Globus pallidus (tissue), 1 donor: ENCODE measurements around the gene PREX1.

ENCODE experiments used
- DNase-seq: peaks from one replicate; pipeline ENCODE4 v3.0.0-alpha.2; 2015; ENCODE audit warnings: low spot score

PREX1 gene

GRCh38 chr20:48680650-48681049 is 147.1 kb downstream of the PREX1 start:
- no peak for DNase-seq

- no peak for DNase-seq
Measured at GRCh38 chr20:48679599-48679998, 148.2 kb downstream of the PREX1 start.

- no peak for DNase-seq
Measured at GRCh38 chr20:48679011-48679410, 148.8 kb downstream of the PREX1 start.

- DNase-seq = no peak
Measured at GRCh38 chr20:48678421-48678820, 149.4 kb downstream of the PREX1 start.

DNA sequence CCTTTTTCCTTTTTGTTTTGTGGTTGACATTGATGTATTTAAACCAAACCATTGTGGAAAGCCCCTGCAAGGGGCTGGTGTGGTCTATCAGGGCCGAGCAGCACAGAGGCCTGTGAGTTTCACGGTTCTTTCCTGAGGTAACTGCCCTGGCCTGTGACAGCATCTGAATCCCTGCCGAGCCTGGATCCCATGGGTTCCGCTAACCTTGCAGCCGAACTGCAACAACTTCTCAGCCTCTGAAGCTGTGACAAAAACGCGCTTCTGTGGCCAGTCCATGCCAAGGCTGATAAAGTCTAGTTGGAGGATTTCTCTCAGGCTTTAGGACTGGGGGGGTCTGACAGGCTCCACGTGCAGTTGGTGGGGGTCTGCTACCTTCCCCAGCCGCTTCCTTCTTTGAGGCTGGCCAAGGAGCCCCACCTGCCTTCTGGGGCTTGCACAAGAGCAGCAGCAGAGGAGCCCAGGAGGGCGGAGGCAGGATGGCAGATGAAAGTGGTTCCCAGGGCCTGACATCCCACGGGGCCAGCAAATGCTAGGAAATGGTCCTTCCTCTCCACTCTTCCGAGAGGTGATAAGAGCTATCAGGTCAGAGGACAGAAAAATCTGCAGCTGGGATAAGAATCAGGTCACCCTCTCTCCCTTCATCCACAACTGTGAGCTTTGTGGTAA is 150.9 kb downstream of the PREX1 start:
- DNase-seq = no peak

DNA sequence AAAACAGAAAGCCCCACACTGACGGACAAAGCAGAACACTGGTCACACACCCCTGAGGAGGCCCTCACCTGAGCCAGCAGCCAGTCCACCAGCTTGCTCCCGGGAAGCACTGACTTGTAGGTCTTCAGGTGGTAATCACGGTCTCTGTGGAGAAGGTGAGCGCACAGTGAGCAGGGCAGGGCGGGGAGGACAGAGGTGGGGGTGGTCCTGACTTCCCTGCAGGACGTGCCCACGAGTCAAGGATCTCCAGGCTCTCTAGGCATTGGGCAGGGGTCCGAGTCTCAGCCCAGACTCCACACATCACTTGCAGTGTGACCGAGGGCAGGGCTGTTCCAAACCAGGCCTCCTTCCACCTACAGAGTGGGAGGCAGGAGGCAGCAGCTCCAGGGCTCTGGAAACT is 151.7 kb downstream of the PREX1 start:
- no peak for DNase-seq

- DNase-seq = no peak
Measured at GRCh38 chr20:48674461-48674860, 153.3 kb downstream of the PREX1 start.

- DNase-seq = no peak
Measured at GRCh38 chr20:48673507-48673906, 154.3 kb downstream of the PREX1 start.

DNA sequence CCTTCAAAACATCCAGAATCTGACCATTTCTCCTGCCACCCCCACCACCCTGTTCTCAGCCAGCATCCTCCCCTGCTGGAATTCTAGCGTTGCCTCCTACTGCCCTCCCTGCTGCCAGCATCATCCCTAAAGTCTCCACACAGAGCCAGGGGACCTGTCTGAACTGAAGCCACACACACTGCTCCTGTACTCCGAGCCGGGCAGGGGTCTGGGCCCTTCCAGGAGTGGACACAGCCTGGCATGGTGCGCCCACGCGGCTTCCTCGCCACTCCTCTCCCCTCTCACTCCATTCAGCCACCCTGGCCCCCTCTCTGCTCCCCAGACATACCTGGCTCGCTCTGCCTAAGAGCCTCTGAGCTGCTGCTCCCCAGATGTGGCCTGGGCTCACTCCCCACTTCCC is 155.5 kb downstream of the PREX1 start:
- no peak for DNase-seq

GRCh38 chr20:48671141-48671540 is 156.7 kb downstream of the PREX1 start:
- DNase-seq = no peak

GRCh38 chr20:48669946-48670605 is 157.7 kb downstream of the PREX1 start:
- no peak for DNase-seq

DNA sequence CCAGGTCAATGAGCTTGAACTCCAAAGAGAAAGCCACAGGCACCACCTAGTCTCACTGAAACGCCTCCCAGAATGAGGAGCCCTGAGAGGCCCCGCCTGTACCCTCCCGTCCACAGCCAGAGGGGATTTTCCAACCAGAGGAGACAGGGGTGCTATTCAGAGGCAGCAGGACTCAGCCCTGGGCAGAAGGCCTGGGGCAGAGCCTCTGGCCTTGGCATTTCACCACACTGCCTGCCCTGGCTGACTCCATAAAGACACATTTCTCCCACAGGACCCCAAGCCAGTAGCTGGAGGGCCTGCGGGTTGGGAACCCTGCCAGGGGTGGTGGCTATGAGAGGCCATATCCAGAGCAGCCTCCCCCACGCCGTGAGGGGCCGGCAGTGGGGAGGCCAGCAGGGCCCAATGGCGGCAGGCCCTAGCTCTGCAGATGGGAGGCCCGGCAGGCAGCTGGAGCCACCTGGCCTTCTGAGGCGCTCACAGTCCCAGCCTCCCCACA is 159.3 kb downstream of the PREX1 start:
- DNase-seq = peak; percentile 84

- no peak for DNase-seq
Measured at GRCh38 chr20:48667889-48668413, 159.8 kb downstream of the PREX1 start.

GRCh38 chr20:48667481-48667880 is 160.3 kb downstream of the PREX1 start:
- DNase-seq = no peak

GRCh38 chr20:48665785-48666184 is 162.0 kb downstream of the PREX1 start:
- no peak for DNase-seq

DNA sequence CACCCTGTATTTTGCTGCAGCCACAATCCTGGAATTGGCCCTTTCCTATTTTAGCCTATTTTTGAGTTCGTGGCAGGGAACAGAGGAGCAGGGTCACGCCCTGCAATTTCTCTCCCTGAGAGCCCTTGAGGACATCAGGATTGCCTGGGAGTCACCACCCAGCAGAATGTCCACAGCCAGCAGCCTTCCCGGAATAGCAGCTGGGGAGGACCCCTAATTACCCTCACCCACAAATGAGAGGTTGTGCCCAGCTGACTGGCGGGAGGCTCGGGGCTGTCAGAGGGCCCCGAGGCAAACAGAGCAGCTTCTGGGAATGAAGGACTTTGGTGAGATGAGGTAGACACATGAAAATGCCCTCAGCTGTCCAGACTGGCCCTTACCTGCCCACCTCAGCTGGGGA is 165.1 kb downstream of the PREX1 start:
- DNase-seq = no peak

- no peak for DNase-seq
Measured at GRCh38 chr20:48661575-48662455, 166.0 kb downstream of the PREX1 start.

GRCh38 chr20:48660788-48661187 is 167.0 kb downstream of the PREX1 start:
- no peak for DNase-seq

DNA sequence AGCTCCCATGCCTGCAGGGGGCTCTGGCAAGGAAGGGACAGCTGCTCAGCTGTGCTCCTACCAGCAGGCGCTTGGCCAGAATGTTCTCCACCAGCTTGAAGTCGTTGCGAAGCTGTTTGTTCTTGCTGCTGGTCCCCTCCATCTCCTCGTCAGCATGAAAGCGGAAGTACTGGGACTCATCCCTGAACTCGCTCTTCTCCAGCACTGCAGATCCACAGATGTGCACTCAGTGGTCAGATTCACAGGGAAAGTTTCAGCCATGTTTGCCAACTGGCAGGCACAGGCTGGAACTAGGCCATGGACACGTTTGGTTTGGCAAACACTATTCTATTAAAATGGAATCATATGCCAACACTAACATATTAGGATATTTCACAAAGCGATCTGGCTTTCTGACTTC is 167.9 kb downstream of the PREX1 start:
- DNase-seq = no peak

GRCh38 chr20:48658505-48658904 is 169.3 kb downstream of the PREX1 start:
- no peak for DNase-seq

GRCh38 chr20:48658198-48658476 is 169.7 kb downstream of the PREX1 start:
- no peak for DNase-seq

- peak; percentile 93 for DNase-seq
Measured at GRCh38 chr20:48657426-48658197, 170.2 kb downstream of the PREX1 start.
